Measurements from ENCODE around the gene HMCN1. TPM values are rescaled to one million over a fixed set of nuclear protein-coding genes. Genes with fewer than 3 reads are reported as not detected.

The HMCN1 gene
- total RNA-seq, 1 donor from 2014 or later: 1.6 TPM

- TF ChIP-seq CTCF (conservative IDR thresholded peaks at IDR 0.05; ENCODE audit: low read depth, low read length): no peak
- DNase-seq (ENCODE audit: low read depth): no peak
- no peak overlapping the region for H3K4me3 ChIP-seq (ENCODE audit: low read depth, low read length)
Observed at GRCh38 chr1:185856482-185856881, 122.3 kb downstream of the HMCN1 start.

GRCh38 chr1:185857442-185857841 lies 123.3 kb downstream of the HMCN1 start:
- no peak overlapping the region for H3K4me3 ChIP-seq (ENCODE audit: low read depth, low read length)
- no peak for TF ChIP-seq CTCF (conservative IDR thresholded peaks at IDR 0.05; ENCODE audit: low read depth, low read length)
- DNase-seq (ENCODE audit: low read depth): no peak

GRCh38 chr1:185860311-185860710 lies 126.1 kb downstream of the HMCN1 start:
- no peak for DNase-seq (ENCODE audit: low read depth)
- TF ChIP-seq CTCF (conservative IDR thresholded peaks at IDR 0.05; ENCODE audit: low read depth, low read length): no peak
- no peak overlapping the region for H3K4me3 ChIP-seq (ENCODE audit: low read depth, low read length)

DNA sequence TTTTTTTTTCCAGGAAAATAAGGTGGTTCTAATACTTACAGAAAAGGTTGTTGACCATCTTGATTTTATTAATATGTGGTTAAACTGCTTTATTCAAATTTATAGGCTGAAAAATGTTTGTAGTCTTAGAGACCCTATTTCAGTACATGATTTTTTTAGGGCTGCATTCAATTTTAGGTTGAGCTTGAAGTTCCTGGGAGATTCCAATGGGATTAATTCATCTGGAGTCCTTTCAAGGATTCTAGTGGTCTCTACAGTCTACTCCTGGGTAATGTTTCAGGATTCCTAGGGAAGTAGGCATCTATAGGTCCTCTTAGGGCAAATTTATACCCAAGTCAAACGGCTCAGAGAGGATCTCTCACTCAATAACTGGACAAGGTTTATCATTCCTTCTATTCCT lies 126.7 kb downstream of the HMCN1 start:
- no peak for TF ChIP-seq CTCF (conservative IDR thresholded peaks at IDR 0.05; ENCODE audit: low read depth, low read length)
- no peak for DNase-seq (ENCODE audit: low read depth)

GRCh38 chr1:185861630-185862029 lies 127.4 kb downstream of the HMCN1 start:
- no peak for DNase-seq (ENCODE audit: low read depth)
- no peak overlapping the region for H3K4me3 ChIP-seq (ENCODE audit: low read depth, low read length)
- TF ChIP-seq CTCF (conservative IDR thresholded peaks at IDR 0.05; ENCODE audit: low read depth, low read length): no peak

More for the DNA sequence above, 126.7 kb downstream of the HMCN1 start:
- H3K4me3 ChIP-seq (ENCODE audit: low read depth, low read length): no peak overlapping the region

DNA sequence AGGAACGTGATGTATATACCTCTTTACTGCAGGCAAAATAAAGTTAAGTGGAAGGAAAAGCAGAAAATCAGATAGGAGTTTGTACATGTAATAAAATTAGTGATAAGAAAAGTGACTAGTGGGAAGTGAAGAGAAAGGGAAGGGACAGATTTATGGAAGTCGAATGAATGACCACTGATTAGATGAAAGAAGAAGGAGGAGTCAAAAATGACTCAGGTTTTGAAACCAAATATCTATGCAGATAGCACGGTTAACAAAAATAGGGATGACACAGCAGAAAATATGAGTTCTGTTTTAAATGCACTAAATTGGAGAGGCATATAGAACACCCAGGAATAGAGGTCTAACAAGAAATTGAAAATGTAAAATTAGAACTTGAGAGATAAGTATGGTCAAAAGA lies 128.0 kb downstream of the HMCN1 start:
- no peak for DNase-seq (ENCODE audit: low read depth)
- no peak for TF ChIP-seq CTCF (conservative IDR thresholded peaks at IDR 0.05; ENCODE audit: low read depth, low read length)
- H3K4me3 ChIP-seq (ENCODE audit: low read depth, low read length): no peak overlapping the region

GRCh38 chr1:185864331-185864730 lies 130.1 kb downstream of the HMCN1 start:
- DNase-seq (ENCODE audit: low read depth): no peak
- no peak overlapping the region for H3K4me3 ChIP-seq (ENCODE audit: low read depth, low read length)
- TF ChIP-seq CTCF (conservative IDR thresholded peaks at IDR 0.05; ENCODE audit: low read depth, low read length): no peak

Measured in epithelial cell of proximal tubule (primary cell).